H9 (cell line): ENCODE data around the gene LAIR2. TPM values are rescaled to one million over a fixed set of nuclear protein-coding genes. Genes with fewer than 3 reads are reported as not detected.

Experiments used
- DNase-seq: peaks from one replicate; pipeline ENCODE4 v3.0.0-alpha.2; 2017
- H2AFZ ChIP-seq: one replicate; pipeline ENCODE4 v1.6.1; 2013; ENCODE audit warnings: mild to moderate bottlenecking, low read length, control low read depth, moderate library complexity
- H2AK5ac ChIP-seq: 2 replicates; pipeline ENCODE4 v1.6.1; 2013; ENCODE audit warnings: low read length, control low read depth, mixed read lengths; ENCODE audit not compliant: insufficient read length
- H2BK120ac ChIP-seq: one replicate; pipeline ENCODE4 v1.6.1; 2013; ENCODE audit warnings: low read depth, mild to moderate bottlenecking, low read length, control low read depth, inconsistent platforms; ENCODE audit not compliant: poor library complexity, severe bottlenecking
- H2BK12ac ChIP-seq: 2 replicates; pipeline ENCODE4 v1.6.1; 2013; ENCODE audit warnings: low read length, control low read depth, mixed read lengths, low read depth; ENCODE audit not compliant: insufficient read length
- H2BK15ac ChIP-seq: 2 replicates; pipeline ENCODE4 v1.6.1; 2013; ENCODE audit warnings: low read depth, low read length, control low read depth
- H2BK20ac ChIP-seq: one replicate; pipeline ENCODE4 v1.6.1; 2013; ENCODE audit warnings: low read depth, mild to moderate bottlenecking, low read length, control low read depth, inconsistent platforms; ENCODE audit not compliant: poor library complexity, severe bottlenecking
- H2BK5ac ChIP-seq: 2 replicates; pipeline ENCODE4 v1.6.1; 2013; ENCODE audit warnings: low read length, control low read depth, mixed read lengths; ENCODE audit not compliant: insufficient read length
- H3K14ac ChIP-seq: 2 replicates; pipeline ENCODE4 v1.6.1; 2013; ENCODE audit warnings: low read length, control low read depth; ENCODE audit not compliant: insufficient read depth
- H3K18ac ChIP-seq: 2 replicates; pipeline ENCODE4 v1.6.1; 2013; ENCODE audit warnings: low read depth, mild to moderate bottlenecking, mixed read lengths, low read length, control low read depth; ENCODE audit not compliant: insufficient read length
- H3K23ac ChIP-seq: 2 replicates; pipeline ENCODE4 v1.6.1; 2013; ENCODE audit warnings: low read length, control low read depth, mixed read lengths, low read depth; ENCODE audit not compliant: insufficient read length
- H3K23me2 ChIP-seq: 2 replicates; pipeline ENCODE4 v1.6.1; 2013; ENCODE audit warnings: low read depth, mild to moderate bottlenecking, mixed read lengths, low read length, control low read depth; ENCODE audit not compliant: insufficient read length, poor library complexity, severe bottlenecking
- H3K27ac ChIP-seq: 2 replicates; pipeline ENCODE4 v1.5.1; 2013; ENCODE audit warnings: low read length, control low read depth, mixed read lengths, low read depth; ENCODE audit not compliant: insufficient read length
- H3K27me3 ChIP-seq: 2 replicates; pipeline ENCODE4 v1.6.1; 2013; ENCODE audit warnings: low read length, control low read depth, inconsistent platforms; ENCODE audit not compliant: insufficient read depth
- H3K4ac ChIP-seq: 2 replicates; pipeline ENCODE4 v1.6.1; 2013; ENCODE audit warnings: low read depth, mild to moderate bottlenecking, control low read depth, inconsistent platforms, low read length, moderate library complexity
- H3K4me1 ChIP-seq: 2 replicates; pipeline ENCODE4 v1.6.1; 2013; ENCODE audit warnings: low read length, control low read depth, inconsistent platforms; ENCODE audit not compliant: insufficient read depth
- H3K4me2 ChIP-seq: 2 replicates; pipeline ENCODE4 v1.6.1; 2013; ENCODE audit warnings: low read length, control low read depth, mixed read lengths; ENCODE audit not compliant: insufficient read length, insufficient read depth
- H3K56ac ChIP-seq: 2 replicates; pipeline ENCODE4 v1.6.1; 2013; ENCODE audit warnings: low read depth, mild to moderate bottlenecking, mixed read lengths, low read length, control low read depth; ENCODE audit not compliant: insufficient read length
- H3K79me1 ChIP-seq: 2 replicates; pipeline ENCODE4 v1.6.1; 2013; ENCODE audit warnings: low read depth, mild to moderate bottlenecking, moderate library complexity, low read length, control low read depth, inconsistent platforms; ENCODE audit not compliant: insufficient read depth, poor library complexity, severe bottlenecking
- H3K79me2 ChIP-seq: 2 replicates; pipeline ENCODE4 v1.6.1; 2013; ENCODE audit warnings: low read length, control low read depth, inconsistent platforms; ENCODE audit not compliant: insufficient read depth
- H3K9ac ChIP-seq: 2 replicates; pipeline ENCODE4 v1.6.1; 2013; ENCODE audit warnings: low read length, control low read depth, mixed read lengths; ENCODE audit not compliant: insufficient read length; ENCODE audit errors: extremely low read depth
- H3K9me3 ChIP-seq: one replicate; pipeline ENCODE4 v1.6.1; 2013; ENCODE audit warnings: low read depth, low read length, inconsistent platforms; ENCODE audit not compliant: control insufficient read depth
- H3T11ph ChIP-seq: one replicate; pipeline ENCODE4 v1.6.1; 2013; ENCODE audit warnings: mild to moderate bottlenecking, low read length, control low read depth, inconsistent platforms
- H4K20me1 ChIP-seq: one replicate; pipeline ENCODE4 v1.6.1; 2013; ENCODE audit not compliant: control insufficient read depth, insufficient read length, insufficient read depth
- H4K5ac ChIP-seq: 2 replicates; pipeline ENCODE4 v1.6.1; 2013; ENCODE audit warnings: low read depth, mild to moderate bottlenecking, mixed read lengths, low read length, control low read depth; ENCODE audit not compliant: insufficient read length
- H4K8ac ChIP-seq: replicated peaks from 2 replicates; pipeline ENCODE4 v1.6.1; 2013; ENCODE audit warnings: low read length, control low read depth, mixed read lengths, low read depth; ENCODE audit not compliant: insufficient read length
- H4K91ac ChIP-seq: 2 replicates; pipeline ENCODE4 v1.6.1; 2013; ENCODE audit warnings: low read depth, mild to moderate bottlenecking, moderate library complexity, mixed read lengths, low read length, control low read depth; ENCODE audit not compliant: insufficient read length
- H3K27ac Mint-ChIP-seq, 3 experiments: 2 replicates in 2 of 3; 3 replicates in 1 of 3; pipeline ENCODE4 v1.8.0; 2020 to 2021; ENCODE audit warnings: mixed read lengths in 3 of 3, mild to moderate bottlenecking in 1 of 3, moderate library complexity in 1 of 3
- H3K27me3 Mint-ChIP-seq: 2 replicates; pipeline ENCODE4 v1.8.0; 2021; ENCODE audit warnings: low read depth, mild to moderate bottlenecking, moderate library complexity, mixed read lengths
- H3K36me3 Mint-ChIP-seq, 3 experiments: 2 replicates in 2 of 3; 3 replicates in 1 of 3; pipeline ENCODE4 v1.8.0; 2020 to 2021; ENCODE audit warnings: low read depth in 3 of 3, mixed read lengths in 3 of 3; ENCODE audit not compliant: insufficient read depth in 1 of 3
- H3K4me1 Mint-ChIP-seq, 2 experiments: 2 replicates each; pipeline ENCODE4 v1.8.0; 2020; ENCODE audit warnings: mixed read lengths in 2 of 2
- H3K4me3 Mint-ChIP-seq, 2 experiments: 2 replicates in 1 of 2; 3 replicates in 1 of 2; pipeline ENCODE4 v1.8.0; 2020 to 2021; ENCODE audit warnings: mild to moderate bottlenecking in 2 of 2, mixed read lengths in 2 of 2, moderate library complexity in 1 of 2
- H3K9me3 Mint-ChIP-seq, 2 experiments: 2 replicates in 1 of 2; 3 replicates in 1 of 2; pipeline ENCODE4 v1.8.0; 2020; ENCODE audit warnings: mild to moderate bottlenecking in 2 of 2, mixed read lengths in 2 of 2, moderate library complexity in 1 of 2
- CTCF ChIP-seq: fragments of 200-600 bp; sonication (generic); conservative IDR thresholded peaks from 3 replicates; pipeline ENCODE4 v1.8.0; 2021; ENCODE audit warnings: antibody characterized with exemption, mild to moderate bottlenecking
- WGBS: extraction: QIAGEN DNeasy Blood & Tissue Kit; methylation state at CpG from one replicate; pipeline ENCODE4 v1.1.7; 2013; ENCODE audit warnings: missing lambda C conversion rate, low lambda C conversion rate, mixed read lengths; ENCODE audit not compliant: insufficient read length; ENCODE audit errors: extremely low coverage; 5-methylcytosine and 5-hydroxymethylcytosine counted together
- total RNA-seq: library from RNA; stranded (reverse); gene quantifications from 2 replicates; pipeline ENCODE4 v1.2.1, GENCODE V29; 2021

LAIR2 gene
- total RNA-seq, 1 experiment from 2014 or later, result not detected

GRCh38 chr19:54489341-54489740 lies 13.3 kb upstream of the LAIR2 start:
- no peak overlapping the region for H3K4ac ChIP-seq
- no peak overlapping the region for H2BK12ac ChIP-seq
- H3K23me2 ChIP-seq, result no peaks in the 10 kb centered on the region
- no peaks in the 10 kb centered on the region for H3K4me1 Mint-ChIP-seq
- no peak overlapping the region for H2AFZ ChIP-seq
- H3K27me3 ChIP-seq, result no peaks in the 10 kb centered on the region
- H3K9ac ChIP-seq, result no peak overlapping the region
- no CpG with 5 or more reads among the region's 7 CpGs for WGBS
- H2BK5ac ChIP-seq, result no peak overlapping the region
- no peak overlapping the region for H4K8ac ChIP-seq
- no peaks in the 10 kb centered on the region for H3K79me2 ChIP-seq
- H3K9me3 Mint-ChIP-seq, result peaks cover 57 to 90% of the 10 kb centered on the region in 2 experiments
- no peak overlapping the region for H3K27ac Mint-ChIP-seq
- H2BK120ac ChIP-seq, result no peak overlapping the region
- H3K23ac ChIP-seq, result no peak overlapping the region
- no peak overlapping the region for H2BK15ac ChIP-seq
- H3K79me1 ChIP-seq, result no peaks in the 10 kb centered on the region
- no peak overlapping the region for H3K4me2 ChIP-seq
- H3K56ac ChIP-seq, result no peak overlapping the region
- H2AK5ac ChIP-seq, result no peak overlapping the region
- DNase-seq, result no peak
- no peak overlapping the region for H3K4me3 Mint-ChIP-seq
- peaks cover 42% of the 10 kb centered on the region for H3K9me3 ChIP-seq
- H4K91ac ChIP-seq, result no peak overlapping the region
- H3K14ac ChIP-seq, result no peak overlapping the region
- H2BK20ac ChIP-seq, result no peak overlapping the region
- peaks cover 8% of the 10 kb centered on the region for H3K27me3 Mint-ChIP-seq
- H4K5ac ChIP-seq, result no peak overlapping the region
- no peak overlapping the region for H3K27ac ChIP-seq
- H3K36me3 Mint-ChIP-seq, result peaks cover 6 to 11% (median 8%) of the 10 kb centered on the region in 3 experiments; a peak in 6 of 7 replicates
- no peak for TF ChIP-seq CTCF
- H3K18ac ChIP-seq, result no peak overlapping the region
- no peak overlapping the region for H3T11ph ChIP-seq
- H4K20me1 ChIP-seq, result no peaks in the 10 kb centered on the region
- H3K4me1 ChIP-seq, result no peaks in the 10 kb centered on the region
